Uterus (tissue), 2 donors: Measurements from ENCODE around the gene ACOT7.

Experiments
- POLR2A ChIP-seq, 2 donors: fragments of 450-650 bp; IDR thresholded peaks; one replicate each; pipeline ENCODE4 v1.6.1; 2016; ENCODE audit warnings: antibody characterized with exemption in 2 of 2, mild to moderate bottlenecking in 1 of 2, moderate library complexity in 1 of 2
- TF ChIP-seq, protein P1 (sequence below), 4 experiments: fragments of 200-600 bp in 2 of 4; fragments of 450-650 bp in 2 of 4; sonication (generic) in 2 of 4; IDR thresholded peaks; one replicate each; pipeline ENCODE4 v1.5.1; 2016 to 2019; ENCODE audit warnings: antibody characterized with exemption in 4 of 4, mild to moderate bottlenecking in 2 of 4, moderate library complexity in 1 of 4

DNA sequence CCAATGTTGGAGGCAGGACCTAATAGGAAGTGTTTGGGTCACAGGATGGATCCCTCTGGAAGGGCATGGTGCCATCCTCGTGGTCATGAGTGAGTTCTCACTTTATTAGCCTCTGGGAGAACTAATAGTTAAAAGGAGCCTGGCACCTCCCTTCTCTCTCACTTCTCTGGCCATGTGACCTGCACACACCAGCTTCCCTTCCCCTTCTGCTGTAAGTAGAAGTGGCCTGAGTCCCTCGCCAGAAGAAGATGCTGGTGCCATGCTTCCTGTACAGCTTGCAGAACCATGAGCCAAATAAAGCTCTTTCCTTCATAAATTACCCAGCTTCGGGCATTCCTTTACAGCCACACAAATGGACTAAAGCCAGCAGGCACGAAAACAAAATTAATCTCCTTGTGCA, 23.6 kb downstream of the ACOT7 start:
- TF ChIP-seq, protein P1, sequence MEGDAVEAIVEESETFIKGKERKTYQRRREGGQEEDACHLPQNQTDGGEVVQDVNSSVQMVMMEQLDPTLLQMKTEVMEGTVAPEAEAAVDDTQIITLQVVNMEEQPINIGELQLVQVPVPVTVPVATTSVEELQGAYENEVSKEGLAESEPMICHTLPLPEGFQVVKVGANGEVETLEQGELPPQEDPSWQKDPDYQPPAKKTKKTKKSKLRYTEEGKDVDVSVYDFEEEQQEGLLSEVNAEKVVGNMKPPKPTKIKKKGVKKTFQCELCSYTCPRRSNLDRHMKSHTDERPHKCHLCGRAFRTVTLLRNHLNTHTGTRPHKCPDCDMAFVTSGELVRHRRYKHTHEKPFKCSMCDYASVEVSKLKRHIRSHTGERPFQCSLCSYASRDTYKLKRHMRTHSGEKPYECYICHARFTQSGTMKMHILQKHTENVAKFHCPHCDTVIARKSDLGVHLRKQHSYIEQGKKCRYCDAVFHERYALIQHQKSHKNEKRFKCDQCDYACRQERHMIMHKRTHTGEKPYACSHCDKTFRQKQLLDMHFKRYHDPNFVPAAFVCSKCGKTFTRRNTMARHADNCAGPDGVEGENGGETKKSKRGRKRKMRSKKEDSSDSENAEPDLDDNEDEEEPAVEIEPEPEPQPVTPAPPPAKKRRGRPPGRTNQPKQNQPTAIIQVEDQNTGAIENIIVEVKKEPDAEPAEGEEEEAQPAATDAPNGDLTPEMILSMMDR (IDR thresholded peaks at IDR 0.05), result no peak
- no peak for TF ChIP-seq POLR2A (IDR thresholded peaks at IDR 0.05)
